ENCODE data around the gene SYCN. TPM values are rescaled to one million over a fixed set of nuclear protein-coding genes. Genes with fewer than 3 reads are reported as not detected.

SYCN gene
- total and polyA plus RNA-seq, 2 of the 8 experiments (the other 6 are each of a cell fraction or from before 2014, with no cell fraction given): not detected

GRCh38 chr19:39232708-39233107, 28.6 kb upstream of the SYCN start:
- Histone ChIP-seq H3K4ac (replicated peaks; ENCODE audit: insufficient read length, low read depth, low read length) (no peak overlapping the region), H4K8ac (ENCODE audit: extremely low read depth, insufficient read depth, low read length) (no peak overlapping the region), H3K9ac (replicated peaks in 1 of 4; ENCODE audit: extremely low read depth in 1 of 4, low read depth in 3 of 4, low read length in 3 of 4) (no peak overlapping the region), H3K9me3 (ENCODE audit: insufficient read depth in 2 of 2, low read depth in 1 of 2, low read length in 1 of 2) (no peaks in the 10 kb centered on the region), H3K4me1 (replicated peaks in 1 of 4; ENCODE audit: control insufficient read depth in 3 of 4, insufficient read depth in 4 of 4, low read length in 3 of 4) (no peaks in the 10 kb centered on the region), H4K20me1 (replicated peaks in 1 of 2; ENCODE audit: control insufficient read depth in 1 of 2, insufficient read depth in 2 of 2, low read length in 2 of 2) (peaks cover 0 to 1% of the 10 kb centered on the region in 2 experiments), H3K56ac (replicated peaks; ENCODE audit: insufficient read length, low read depth, low read length) (no peak overlapping the region), H2BK15ac (ENCODE audit: low read length) (no peak overlapping the region), H3K36me3 (ENCODE audit: control insufficient read depth in 2 of 4, insufficient read depth in 4 of 4, low read length in 3 of 4) (no peaks in the 10 kb centered on the region), H3K23me2 (ENCODE audit: low read depth, low read length) (no peaks in the 10 kb centered on the region; the same call in 1 of the 2 replicates), H3K27ac (ENCODE audit: low read depth, low read length) (no peak overlapping the region), H4K91ac (replicated peaks; ENCODE audit: insufficient read length, low read length) (no peak overlapping the region), H2AFZ (ENCODE audit: low read length) (no peak overlapping the region), H2BK5ac (ENCODE audit: low read depth, low read length) (no peak overlapping the region), H2BK20ac (ENCODE audit: low read length) (no peak overlapping the region), H3K27me3 (replicated peaks in 1 of 4; ENCODE audit: control insufficient read depth in 3 of 4, extremely low read depth in 1 of 4, insufficient read depth in 3 of 4, low read length in 3 of 4) (0 out of 7 replicates have a peak, but pooled peaks cover 0 to 3% (median 0%) of the 10 kb centered on the region in 4 experiments), H4K5ac (ENCODE audit: insufficient read length, low read depth, low read length) (no peak overlapping the region), H3K4me3 (ENCODE audit: extremely low read depth in 1 of 4, insufficient read depth in 2 of 4, low read depth in 3 of 4, low read length in 4 of 4) (no peak overlapping the region), H3K4me2 (ENCODE audit: insufficient read depth in 1 of 2, low read depth in 2 of 2, low read length in 2 of 2) (no peak overlapping the region), H2BK120ac (replicated peaks; ENCODE audit: low read depth, low read length) (no peak overlapping the region), H3K18ac (ENCODE audit: extremely low read depth, low read length) (no peak overlapping the region), H2BK12ac (ENCODE audit: low read depth, low read length) (no peak overlapping the region), H2AK5ac (ENCODE audit: low read depth, low read length) (no peak overlapping the region), H3K23ac (ENCODE audit: insufficient read length) (no peak overlapping the region), H3K79me1 (ENCODE audit: low read depth, low read length) (no peaks in the 10 kb centered on the region), H3K14ac (ENCODE audit: insufficient read length) (no peak overlapping the region), H3K79me2 (ENCODE audit: control insufficient read depth in 1 of 2, insufficient read depth in 2 of 2, low read length in 2 of 2) (no peaks in the 10 kb centered on the region)
- POLR2A ChIA-PET (ENCODE audit: partially characterized antibody): interaction anchor here (1.3 kb wide), 1 partner anchor 158 kb away, joined by 3 read pairs; the partner anchor contains the start of genes MED29 and PAF1
- CTCF ChIA-PET (ENCODE audit: partially characterized antibody): interaction anchor here (0.8 to 1.7 kb wide), 6 partner anchors 18 to 108 kb away, joined by 3 to 8 read pairs (median 4); no protein-coding TSS in a partner anchor
- WGBS, 2 experiments (ENCODE audit: extremely low coverage in 1 of 2, insufficient coverage in 1 of 2, insufficient read length in 1 of 2, insufficient replicate concordance in 2 of 2, low coverage in 1 of 2, low lambda C conversion rate in 2 of 2, missing lambda C conversion rate in 1 of 2): 84% methylated on average over 5 of the region's 5 CpGs; no CpG with 5 or more reads in 1 of the 2 experiments
- TF ChIP-seq USF2 (IDR thresholded peaks at IDR 0.05; ENCODE audit: low read length) (no peak), TAF7 (optimal IDR thresholded peaks at IDR 0.05; ENCODE audit: borderline replicate concordance, low read depth, low read length) (no peak), FOSL1 (IDR thresholded peaks at IDR 0.05; ENCODE audit: insufficient read depth, low read depth, low read length) (no peak), E2F6 (IDR thresholded peaks at IDR 0.05) (no peak), CREB1 (IDR thresholded peaks at IDR 0.05) (no peak), ATF3 (IDR thresholded peaks at IDR 0.05; ENCODE audit: insufficient read depth, low read depth, low read length) (no peak), SIRT6 (IDR thresholded peaks at IDR 0.05; ENCODE audit: low read length) (no peak), TCF12 (IDR thresholded peaks at IDR 0.05; ENCODE audit: low read depth, low read length) (no peak), EGR1 (IDR thresholded peaks at IDR 0.05; ENCODE audit: borderline replicate concordance, low read depth, low read length) (no peak)
- FAIRE-seq (no peak), DNase-seq (ENCODE audit: low read depth in 1 of 2, low spot score in 2 of 2) (no peak)

All from H1 (cell line).